SK-N-MC (cell line): ENCODE measurements around the gene PI4K2A.
"Not testable (repeated sequence)": the region's sequence is repeated elsewhere in the genome, so short reads cannot be mapped to it uniquely, and the experiment has no call there.

ENCODE experiments used
- DNase-seq: peaks from one replicate; pipeline ENCODE4 v3.0.0-alpha.2; 2011; ENCODE audit warnings: low read depth, low spot score
- H3K27ac ChIP-seq: fragments of 200-600 bp; sonication (generic); 2 replicates; pipeline ENCODE4 v1.5.1; 2016; ENCODE audit warnings: mixed run types
- H3K36me3 ChIP-seq: fragments of 200-600 bp; sonication (generic); 2 replicates; pipeline ENCODE4 v1.6.1; 2017; ENCODE audit warnings: antibody characterized with exemption, low read length, mixed read lengths; ENCODE audit not compliant: insufficient read depth
- H3K4me3 ChIP-seq: fragments of 200-600 bp; sonication (generic); 2 replicates; pipeline ENCODE4 v1.5.1; 2016
- H3K9ac ChIP-seq: fragments of 200-600 bp; sonication (generic); 2 replicates; pipeline ENCODE4 v1.8.0; 2017; ENCODE audit warnings: mixed run types, mixed read lengths; ENCODE audit not compliant: insufficient read length
- H3K9me3 ChIP-seq: fragments of 200-600 bp; sonication (generic); 2 replicates; pipeline ENCODE4 v1.6.1; 2017; ENCODE audit warnings: low read depth, mild to moderate bottlenecking, antibody characterized with exemption, low read length, moderate library complexity, mixed read lengths
- EZH2 ChIP-seq: fragments of 200-600 bp; sonication (generic); IDR thresholded peaks from one replicate; pipeline ENCODE4 v1.6.1; 2017; ENCODE audit warnings: antibody characterized with exemption
- FOXP2 ChIP-seq: optimal IDR thresholded peaks from 2 replicates; pipeline ENCODE3; 2011; ENCODE audit warnings: mild to moderate bottlenecking, moderate library complexity; ENCODE audit not compliant: insufficient read depth; ENCODE audit errors: extremely low read length, control extremely low read depth
- POLR2AphosphoS5 ChIP-seq: IDR thresholded peaks from 2 replicates; pipeline ENCODE4 v1.6.1; 2012; ENCODE audit warnings: mild to moderate bottlenecking, low read depth, low read length, borderline replicate concordance

PI4K2A gene

GRCh38 chr10:97627731-97628130 lies 12.7 kb upstream of the PI4K2A start:
- TF ChIP-seq FOXP2 (no peak), POLR2AphosphoS5 (no peak), EZH2 (no peak)
- no peaks in the 10 kb centered on the region for H3K9me3 ChIP-seq
- no peak overlapping the region for H3K9ac ChIP-seq
- no peak for DNase-seq
- no peak overlapping the region for H3K27ac ChIP-seq
- H3K4me3 ChIP-seq = no peak overlapping the region
- no peaks in the 10 kb centered on the region for H3K36me3 ChIP-seq

- no peak for DNase-seq
- H3K27ac ChIP-seq = no peak overlapping the region
- no peak overlapping the region for H3K4me3 ChIP-seq
- TF ChIP-seq EZH2 (no peak), FOXP2 (no peak), POLR2AphosphoS5 (no peak)
- H3K9ac ChIP-seq = no peak overlapping the region
- H3K9me3 ChIP-seq = no peaks in the 10 kb centered on the region
- H3K36me3 ChIP-seq = no peaks in the 10 kb centered on the region
Observed at GRCh38 chr10:97628228-97628627, 12.2 kb upstream of the PI4K2A start.

- Histone ChIP-seq H3K27ac (no peak overlapping the region), H3K4me3 (no peak overlapping the region), H3K36me3 (no peaks in the 10 kb centered on the region), H3K9me3 (no peaks in the 10 kb centered on the region), H3K9ac (no peak overlapping the region)
- DNase-seq = no peak
- TF ChIP-seq EZH2 (no peak), FOXP2 (no peak), POLR2AphosphoS5 (no peak)
Observed at GRCh38 chr10:97629289-97629688, 11.2 kb upstream of the PI4K2A start.

GRCh38 chr10:97631098-97631497 lies 9.4 kb upstream of the PI4K2A start:
- Histone ChIP-seq H3K27ac (no peak overlapping the region), H3K4me3 (no peak overlapping the region), H3K9ac (no peak overlapping the region), H3K9me3 (no peaks in the 10 kb centered on the region), H3K36me3 (no peaks in the 10 kb centered on the region)
- no peak for DNase-seq
- TF ChIP-seq FOXP2 (no peak), EZH2 (no peak), POLR2AphosphoS5 (no peak)

GRCh38 chr10:97632949-97633884 lies 7.3 kb upstream of the PI4K2A start, which contains the start of gene MORN4:
Gene MORN4 (minus strand): TSS chr10:97633500. CDS start chr10:97619653, 13,847 bp downstream.
- Histone ChIP-seq H3K4me3 (no peak within 1 kb of the TSS), H3K9me3 (no peaks in the 10 kb centered on the region), H3K27ac (no peak within 1 kb of the TSS), H3K36me3 (no peaks in the 10 kb centered on the region), H3K9ac (no peak within 1 kb of the TSS)
- TF ChIP-seq EZH2 = no peak
- no peak for TF ChIP-seq POLR2AphosphoS5
- TF ChIP-seq FOXP2 = no peak
- DNase-seq = no peak

- Histone ChIP-seq H3K4me3 (no peak overlapping the region), H3K9me3 (no peaks in the 10 kb centered on the region), H3K36me3 (no peaks in the 10 kb centered on the region), H3K27ac (no peak overlapping the region), H3K9ac (no peak overlapping the region)
- no peak for DNase-seq
- TF ChIP-seq EZH2 = no peak
- no peak for TF ChIP-seq FOXP2
- TF ChIP-seq POLR2AphosphoS5 = no peak
Observed at GRCh38 chr10:97633921-97634320, 6.5 kb upstream of the PI4K2A start.

- DNase-seq = no peak
- no peaks in the 10 kb centered on the region for H3K36me3 ChIP-seq
- H3K9me3 ChIP-seq = no peaks in the 10 kb centered on the region
- H3K4me3 ChIP-seq = no peak overlapping the region
- no peak for TF ChIP-seq POLR2AphosphoS5
- TF ChIP-seq FOXP2 = no peak
- TF ChIP-seq EZH2 = no peak
- H3K9ac ChIP-seq = no peak overlapping the region
- H3K27ac ChIP-seq = no peak overlapping the region
Observed at GRCh38 chr10:97635577-97635976, 4.9 kb upstream of the PI4K2A start.

- not testable (repeated sequence) for H3K36me3 ChIP-seq, H3K27ac ChIP-seq, H3K9ac ChIP-seq, H3K9me3 ChIP-seq, DNase-seq, H3K4me3 ChIP-seq
Observed at GRCh38 chr10:97639090-97639489, 1.4 kb upstream of the PI4K2A start.

GRCh38 chr10:97640868-97641811 lies 669 bp downstream of the PI4K2A start:
- H3K36me3 ChIP-seq = no peaks in the 10 kb centered on the region
- H3K4me3 ChIP-seq = peak overlapping the region; percentile 80
- H3K9me3 ChIP-seq = no peaks in the 10 kb centered on the region
- no peak for DNase-seq
- TF ChIP-seq POLR2AphosphoS5 = no peak
- no peak for TF ChIP-seq EZH2
- no peak for TF ChIP-seq FOXP2
- H3K27ac ChIP-seq = no peak overlapping the region
- H3K9ac ChIP-seq = peak overlapping the region; percentile 69

- not testable (repeated sequence) for H3K9ac ChIP-seq, H3K36me3 ChIP-seq, H3K9me3 ChIP-seq, H3K4me3 ChIP-seq, H3K27ac ChIP-seq, DNase-seq
Observed at GRCh38 chr10:97642471-97643159, 2.1 kb downstream of the PI4K2A start.
